PC-9 (cell line): ENCODE measurements around the gene STK24. TPM values are rescaled to one million over a fixed set of nuclear protein-coding genes. Genes with fewer than 3 reads are reported as not detected.
"Not testable (repeated sequence)": the region's sequence is repeated elsewhere in the genome, so short reads cannot be mapped to it uniquely, and the experiment has no call there.

Source experiments
- BruUV-seq: library from RNA; stranded (reverse); fragments of 400-500 nt; replicated peaks from 2 replicates; lab custom pipeline; 2021; lab: Mats Ljungman, UMichigan
- CTCF ChIA-PET: fragments of 300-600 bp; sonication (Branson Sonifier 250); formaldehyde crosslinking; loops from one replicate; lab custom pipeline; 2022; ENCODE audit warnings: antibody characterized with exemption; lab: Charles Lee
- POLR2A ChIA-PET: fragments of 300-600 bp; sonication (Branson Sonifier 250); formaldehyde crosslinking; loops from one replicate; lab custom pipeline; 2022; ENCODE audit warnings: antibody characterized with exemption; ENCODE audit not compliant: unreplicated experiment; lab: Charles Lee
- DNase-seq, 2 experiments: peaks; one replicate each; pipeline versions ENCODE4 v3.0.0 to v3.0.0-alpha.2; 2015 to 2022; ENCODE audit warnings: mixed read lengths in 1 of 2
- H2AFZ ChIP-seq: fragments of 200-600 bp; sonication (generic); 2 replicates; pipeline ENCODE4 v1.8.1; 2017; ENCODE audit warnings: antibody characterized with exemption
- H3F3A ChIP-seq: fragments of 200-600 bp; sonication (generic); 2 replicates; pipeline ENCODE4 v1.8.1; 2017; ENCODE audit warnings: antibody characterized with exemption, mild to moderate bottlenecking, low read depth; ENCODE audit not compliant: insufficient read depth
- H3K27ac ChIP-seq: fragments of 200-600 bp; sonication (generic); 2 replicates; pipeline ENCODE4 v1.6.1; 2016; ENCODE audit warnings: mixed run types
- H3K27me3 ChIP-seq: fragments of 200-600 bp; sonication (generic); 2 replicates; pipeline ENCODE4 v1.6.1; 2016; ENCODE audit warnings: low read depth, mixed run types; ENCODE audit not compliant: insufficient read depth
- H3K36me3 ChIP-seq: fragments of 200-600 bp; sonication (generic); 2 replicates; pipeline ENCODE4 v1.6.1; 2016; ENCODE audit warnings: low read depth, mixed run types
- H3K4me1 ChIP-seq: fragments of 200-600 bp; sonication (generic); replicated peaks from 2 replicates; pipeline ENCODE4 v1.6.1; 2016; ENCODE audit warnings: mixed run types; ENCODE audit not compliant: insufficient read depth
- H3K4me2 ChIP-seq: fragments of 200-600 bp; sonication (generic); 2 replicates; pipeline ENCODE4 v1.6.1; 2017; ENCODE audit warnings: mixed run types
- H3K4me3 ChIP-seq: fragments of 200-600 bp; sonication (generic); 2 replicates; pipeline ENCODE4 v1.6.1; 2016; ENCODE audit warnings: mixed run types
- H3K79me2 ChIP-seq: fragments of 200-600 bp; sonication (generic); 2 replicates; pipeline ENCODE4 v1.6.1; 2017; ENCODE audit warnings: low read depth, mixed run types
- H3K9me2 ChIP-seq: fragments of 200-600 bp; sonication (generic); 2 replicates; pipeline ENCODE4 v1.8.1; 2017; ENCODE audit warnings: mild to moderate bottlenecking; ENCODE audit not compliant: insufficient read depth
- H3K9me3 ChIP-seq: fragments of 200-600 bp; sonication (generic); 2 replicates; pipeline ENCODE4 v1.8.1; 2016; ENCODE audit warnings: low read depth; ENCODE audit not compliant: insufficient read depth
- H4K20me1 ChIP-seq: fragments of 200-600 bp; sonication (generic); 2 replicates; pipeline ENCODE4 v1.8.1; 2017; ENCODE audit not compliant: insufficient read depth
- CTCF ChIP-seq: fragments of 200-600 bp; sonication (generic); conservative IDR thresholded peaks from 2 replicates; pipeline ENCODE4 v1.6.1; 2017; ENCODE audit warnings: mixed run types, antibody characterized with exemption, mild to moderate bottlenecking, moderate library complexity
- EZH2 ChIP-seq: fragments of 200-600 bp; sonication (generic); IDR thresholded peaks from 2 replicates; pipeline ENCODE4 v1.8.0; 2017; ENCODE audit warnings: antibody characterized with exemption, low read depth
- intact Hi-C: fragments of 100-400 bp; cut with micrococcal nuclease; formaldehyde crosslinking; loops from one replicate; pipeline ENCODE4 v1.10.0; 2022; ENCODE audit not compliant: unreplicated experiment
- total RNA-seq: library from RNA; stranded (reverse); gene quantifications from 2 replicates; pipeline ENCODE4 v1.2.3, GENCODE V29; 2021

The STK24 gene
- total RNA-seq, 1 experiment from 2014 or later, result 134 TPM

GRCh38 chr13:98416408-98416807 is 160.5 kb downstream of the STK24 start:
- no peaks in the 10 kb centered on the region for H3K27me3 ChIP-seq
- peaks cover 33% of the 10 kb centered on the region for H3K4me1 ChIP-seq
- H3K9me2 ChIP-seq, result no peaks in the 10 kb centered on the region
- no peak for TF ChIP-seq CTCF
- TF ChIP-seq EZH2, result no peak
- intact Hi-C loops, result loop anchor here (5.0 kb wide), 2 partner anchors 274 to 559 kb away; partner anchors contain the start of gene FARP1
- ChIA-PET CTCF (interaction anchor here (1.2 kb wide), 1 partner anchor 257 kb away, joined by 4 read pairs; no protein-coding TSS in a partner anchor), POLR2A (interaction anchor here (0.5 kb wide), 1 partner anchor 210 kb away, joined by 6 read pairs; no protein-coding TSS in a partner anchor)
- no peak overlapping the region for H2AFZ ChIP-seq
- no peaks in the 10 kb centered on the region for H3K9me3 ChIP-seq
- no peaks in the 10 kb centered on the region for H3K79me2 ChIP-seq
- 0 out of 2 replicates have a peak overlapping the region, but pooled peaks have one; percentile 2 for H3K4me3 ChIP-seq
- no TSS peak for BruUV-seq
- peak overlapping the region; percentile 65 for H3K27ac ChIP-seq
- H4K20me1 ChIP-seq, result peaks cover 3% of the 10 kb centered on the region; the same call in 1 of the 2 replicates
- H3K36me3 ChIP-seq, result no peaks in the 10 kb centered on the region; the same call in none of the 2 replicates
- peak overlapping the region; percentile 70 for H3K4me2 ChIP-seq
- DNase-seq, result peak; percentile 68 to 100
- H3F3A ChIP-seq, result peaks cover 21% of the 10 kb centered on the region

GRCh38 chr13:98415326-98416070 is 161.4 kb downstream of the STK24 start:
- CTCF ChIA-PET, result interaction anchor here (1.2 kb wide), 1 partner anchor 258 kb away, joined by 4 read pairs; no protein-coding TSS in a partner anchor
- Histone ChIP-seq H3K9me3 (no peaks in the 10 kb centered on the region), H3K4me3 (peak overlapping the region; percentile 22; the same call in 1 of the 2 replicates), H3K9me2 (no peaks in the 10 kb centered on the region), H3K4me1 (peaks cover 33% of the 10 kb centered on the region), H3K27me3 (no peaks in the 10 kb centered on the region), H3K4me2 (peak overlapping the region; percentile 64), H3K36me3 (no peaks in the 10 kb centered on the region; the same call in none of the 2 replicates), H2AFZ (no peak overlapping the region), H3K79me2 (no peaks in the 10 kb centered on the region), H3K27ac (peak overlapping the region; percentile 65), H4K20me1 (peaks cover 3% of the 10 kb centered on the region; the same call in 1 of the 2 replicates), H3F3A (peaks cover 21% of the 10 kb centered on the region)
- BruUV-seq, result no TSS peak
- POLR2A ChIA-PET, result interaction anchor here (0.5 kb wide), 1 partner anchor 209 kb away, joined by 6 read pairs; no protein-coding TSS in a partner anchor
- no peak for DNase-seq
- intact Hi-C loops, result loop anchor here (5.0 kb wide), 2 partner anchors 273 to 558 kb away; partner anchors contain the start of gene FARP1
- TF ChIP-seq CTCF (no peak), EZH2 (no peak)

GRCh38 chr13:98413796-98414195 is 163.1 kb downstream of the STK24 start:
- no peaks in the 10 kb centered on the region for H3K27me3 ChIP-seq
- ChIA-PET CTCF (no interaction called here), POLR2A (no interaction called here)
- H3K9me3 ChIP-seq, result no peaks in the 10 kb centered on the region
- no peak for DNase-seq
- intact Hi-C loops, result no loop called here
- H4K20me1 ChIP-seq, result peaks cover 3% of the 10 kb centered on the region; the same call in 1 of the 2 replicates
- H3K9me2 ChIP-seq, result no peaks in the 10 kb centered on the region
- H3K4me1 ChIP-seq, result peaks cover 33% of the 10 kb centered on the region
- no peak overlapping the region for H3K27ac ChIP-seq
- no peaks in the 10 kb centered on the region; the same call in 1 of the 2 replicates for H3K36me3 ChIP-seq
- no peak overlapping the region for H3K4me2 ChIP-seq
- no peak for TF ChIP-seq EZH2
- TF ChIP-seq CTCF, result no peak
- H3F3A ChIP-seq, result peaks cover 21% of the 10 kb centered on the region
- H3K79me2 ChIP-seq, result no peaks in the 10 kb centered on the region
- H3K4me3 ChIP-seq, result no peak overlapping the region
- no TSS peak for BruUV-seq
- no peak overlapping the region for H2AFZ ChIP-seq

GRCh38 chr13:98413278-98413677 is 163.6 kb downstream of the STK24 start:
- H3K79me2 ChIP-seq, H2AFZ ChIP-seq, DNase-seq, H3K27me3 ChIP-seq, H3K4me3 ChIP-seq, H3K36me3 ChIP-seq, H3K27ac ChIP-seq, CTCF ChIA-PET, BruUV-seq, H3K9me2 ChIP-seq, POLR2A ChIA-PET, H4K20me1 ChIP-seq, intact Hi-C loops, H3K4me2 ChIP-seq, H3K9me3 ChIP-seq: not testable (repeated sequence)
- H3F3A ChIP-seq, result peaks cover 21% of the 10 kb centered on the region
- H3K4me1 ChIP-seq, result peaks cover 33% of the 10 kb centered on the region
